ENCODE measurements around the gene GNL2.
A peak's percentile ranks its signal among the peaks of the same experiment; 100 is the strongest.
"Not testable (repeated sequence)": the region's sequence is repeated elsewhere in the genome, so short reads cannot be mapped to it uniquely, and the experiment has no call there.

Gene GNL2

GRCh38 chr1:37559080-37559479, 36.7 kb downstream of the GNL2 start:
- no peak for DNase-seq

- no peak for DNase-seq
Measured at GRCh38 chr1:37558411-37558810, 37.3 kb downstream of the GNL2 start.

GRCh38 chr1:37557402-37557801, 38.3 kb downstream of the GNL2 start:
- no peak for DNase-seq

- DNase-seq: no peak
Measured at GRCh38 chr1:37556712-37557196, 39.0 kb downstream of the GNL2 start, which contains the start of gene DNALI1. TSS of gene DNALI1 (plus strand) at chr1:37556940. CDS start at chr1:37556995, 55 bp downstream.

GRCh38 chr1:37553927-37554808, 41.6 kb downstream of the GNL2 start, which contains the start of gene SNIP1:
TSS of gene SNIP1 (minus strand) at chr1:37554293. CDS start at chr1:37554229, 64 bp downstream.
- DNase-seq: peak; percentile 93

- DNase-seq: no peak
Measured at GRCh38 chr1:37553598-37553926, 42.2 kb downstream of the GNL2 start.

- DNase-seq: no peak
Measured at GRCh38 chr1:37549341-37549740, 46.4 kb downstream of the GNL2 start.

- DNase-seq: no peak
Measured at GRCh38 chr1:37545019-37545418, 50.7 kb downstream of the GNL2 start.

GRCh38 chr1:37544530-37544929, 51.2 kb downstream of the GNL2 start:
- DNase-seq: no peak

GRCh38 chr1:37540036-37540785, 55.5 kb downstream of the GNL2 start:
- no peak for DNase-seq

GRCh38 chr1:37539154-37539553, 56.6 kb downstream of the GNL2 start:
- not testable (repeated sequence) for DNase-seq

GRCh38 chr1:37537378-37537777, 58.4 kb downstream of the GNL2 start:
- DNase-seq: no peak

GRCh38 chr1:37533317-37534093, 62.2 kb downstream of the GNL2 start:
- no peak for DNase-seq

GRCh38 chr1:37532418-37533156, 63.1 kb downstream of the GNL2 start:
- not testable (repeated sequence) for DNase-seq

- DNase-seq: not testable (repeated sequence)
Measured at GRCh38 chr1:37529888-37530287, 65.8 kb downstream of the GNL2 start.

- DNase-seq: no peak
Measured at GRCh38 chr1:37519613-37520012, 76.1 kb downstream of the GNL2 start.

GRCh38 chr1:37518929-37519328, 76.8 kb downstream of the GNL2 start:
- DNase-seq: peak; percentile 81

GRCh38 chr1:37518241-37518640, 77.5 kb downstream of the GNL2 start:
- not testable (repeated sequence) for DNase-seq

- DNase-seq: no peak
Measured at GRCh38 chr1:37517569-37517968, 78.2 kb downstream of the GNL2 start.

All from activated CD8-positive, alpha-beta memory T cell treated with anti-CD3 and anti-CD28 coated beads for 24 hours (primary cell).